ENCODE data around the gene GPC6. TPM values are rescaled to one million over a fixed set of nuclear protein-coding genes. Genes with fewer than 3 reads are reported as not detected.

GPC6 gene
- total RNA-seq, 4 donors from 2014 or later, result 13.7 to 21.7 (median 16.5) TPM

DNA sequence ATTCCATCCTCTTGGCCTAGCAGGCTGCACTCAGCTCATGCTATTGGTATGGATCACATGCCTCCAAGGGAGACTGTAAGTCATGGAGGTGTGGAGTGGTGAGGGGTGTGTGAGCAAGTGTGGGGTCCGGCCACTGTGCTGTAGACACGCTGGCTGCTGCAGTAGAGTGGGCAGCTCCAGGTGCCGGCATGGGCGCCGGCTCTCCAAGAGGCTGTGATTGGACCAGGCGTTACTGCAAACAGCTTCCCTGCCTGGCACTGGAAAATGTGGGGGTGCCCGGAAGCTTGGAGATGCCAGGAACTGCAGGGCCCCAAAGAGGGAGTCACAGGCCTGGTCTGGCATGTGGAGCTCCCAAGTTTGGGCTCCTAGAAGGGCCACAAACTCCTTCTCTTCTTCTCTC is 245.7 kb downstream of the GPC6 start:
- Histone ChIP-seq H3K4me1 (no peaks in the 10 kb centered on the region), H3K9me3 (peaks cover 0 to 18% (median 0%) of the 10 kb centered on the region in 3 donors), H3K36me3 (no peaks in the 10 kb centered on the region), H3K27ac (no peak overlapping the region), H3K4me3 (no peak overlapping the region), H3K27me3 (no peaks in the 10 kb centered on the region)
- no peak for ATAC-seq
- WGBS, 2 donors (ENCODE audit: low coverage in 1 of 2), result 100% methylated on average over 4 of the region's 7 CpGs; no CpG with 5 or more reads in 1 of the 2 donors
- TF ChIP-seq EP300 (IDR thresholded peaks at IDR 0.05) (no peak), POLR2A (IDR thresholded peaks at IDR 0.05) (no peak), POLR2AphosphoS5 (IDR thresholded peaks at IDR 0.05) (no peak)
- TF ChIP-seq, protein P1, sequence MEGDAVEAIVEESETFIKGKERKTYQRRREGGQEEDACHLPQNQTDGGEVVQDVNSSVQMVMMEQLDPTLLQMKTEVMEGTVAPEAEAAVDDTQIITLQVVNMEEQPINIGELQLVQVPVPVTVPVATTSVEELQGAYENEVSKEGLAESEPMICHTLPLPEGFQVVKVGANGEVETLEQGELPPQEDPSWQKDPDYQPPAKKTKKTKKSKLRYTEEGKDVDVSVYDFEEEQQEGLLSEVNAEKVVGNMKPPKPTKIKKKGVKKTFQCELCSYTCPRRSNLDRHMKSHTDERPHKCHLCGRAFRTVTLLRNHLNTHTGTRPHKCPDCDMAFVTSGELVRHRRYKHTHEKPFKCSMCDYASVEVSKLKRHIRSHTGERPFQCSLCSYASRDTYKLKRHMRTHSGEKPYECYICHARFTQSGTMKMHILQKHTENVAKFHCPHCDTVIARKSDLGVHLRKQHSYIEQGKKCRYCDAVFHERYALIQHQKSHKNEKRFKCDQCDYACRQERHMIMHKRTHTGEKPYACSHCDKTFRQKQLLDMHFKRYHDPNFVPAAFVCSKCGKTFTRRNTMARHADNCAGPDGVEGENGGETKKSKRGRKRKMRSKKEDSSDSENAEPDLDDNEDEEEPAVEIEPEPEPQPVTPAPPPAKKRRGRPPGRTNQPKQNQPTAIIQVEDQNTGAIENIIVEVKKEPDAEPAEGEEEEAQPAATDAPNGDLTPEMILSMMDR (IDR thresholded peaks at IDR 0.05), result no peak

DNA sequence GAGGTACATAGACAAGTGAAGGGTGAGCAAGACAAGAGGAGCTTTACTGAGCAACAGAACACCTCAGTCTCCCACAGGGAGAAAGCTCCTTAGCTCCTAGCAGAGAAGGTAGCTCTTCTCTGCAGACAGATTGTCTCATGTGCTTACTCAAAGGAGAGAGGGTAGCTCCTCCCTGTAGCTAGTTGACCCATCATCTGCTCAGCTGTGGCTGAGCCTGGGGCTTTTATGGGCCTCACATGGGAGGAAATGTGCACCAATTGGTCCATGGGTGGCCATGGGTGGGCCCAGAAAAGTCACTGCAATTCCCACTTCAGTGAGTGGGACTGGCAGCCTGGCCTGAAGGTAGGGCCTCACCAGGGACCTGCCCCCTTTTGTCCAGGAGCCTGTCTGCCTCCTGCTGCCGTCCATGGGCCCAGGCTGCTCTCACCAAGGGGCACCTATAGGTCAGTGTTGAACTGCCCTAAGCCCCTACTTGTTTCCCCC is 246.2 kb downstream of the GPC6 start:
- Histone ChIP-seq H3K27me3 (no peaks in the 10 kb centered on the region), H3K36me3 (no peaks in the 10 kb centered on the region), H3K4me3 (no peak overlapping the region), H3K27ac (no peak overlapping the region), H3K9me3 (peaks cover 0 to 18% (median 0%) of the 10 kb centered on the region in 3 donors), H3K4me1 (no peaks in the 10 kb centered on the region)
- 40% methylated on average over 1 of the region's 1 CpG; no CpG with 5 or more reads in 1 of the 2 donors for WGBS, 2 donors (ENCODE audit: low coverage in 1 of 2)
- no peak for ATAC-seq
- no peak for TF ChIP-seq POLR2AphosphoS5 (IDR thresholded peaks at IDR 0.05)
- TF ChIP-seq, protein P1 (IDR thresholded peaks at IDR 0.05), result no peak
- no peak for TF ChIP-seq POLR2A (IDR thresholded peaks at IDR 0.05)
- TF ChIP-seq EP300 (IDR thresholded peaks at IDR 0.05), result no peak

DNA sequence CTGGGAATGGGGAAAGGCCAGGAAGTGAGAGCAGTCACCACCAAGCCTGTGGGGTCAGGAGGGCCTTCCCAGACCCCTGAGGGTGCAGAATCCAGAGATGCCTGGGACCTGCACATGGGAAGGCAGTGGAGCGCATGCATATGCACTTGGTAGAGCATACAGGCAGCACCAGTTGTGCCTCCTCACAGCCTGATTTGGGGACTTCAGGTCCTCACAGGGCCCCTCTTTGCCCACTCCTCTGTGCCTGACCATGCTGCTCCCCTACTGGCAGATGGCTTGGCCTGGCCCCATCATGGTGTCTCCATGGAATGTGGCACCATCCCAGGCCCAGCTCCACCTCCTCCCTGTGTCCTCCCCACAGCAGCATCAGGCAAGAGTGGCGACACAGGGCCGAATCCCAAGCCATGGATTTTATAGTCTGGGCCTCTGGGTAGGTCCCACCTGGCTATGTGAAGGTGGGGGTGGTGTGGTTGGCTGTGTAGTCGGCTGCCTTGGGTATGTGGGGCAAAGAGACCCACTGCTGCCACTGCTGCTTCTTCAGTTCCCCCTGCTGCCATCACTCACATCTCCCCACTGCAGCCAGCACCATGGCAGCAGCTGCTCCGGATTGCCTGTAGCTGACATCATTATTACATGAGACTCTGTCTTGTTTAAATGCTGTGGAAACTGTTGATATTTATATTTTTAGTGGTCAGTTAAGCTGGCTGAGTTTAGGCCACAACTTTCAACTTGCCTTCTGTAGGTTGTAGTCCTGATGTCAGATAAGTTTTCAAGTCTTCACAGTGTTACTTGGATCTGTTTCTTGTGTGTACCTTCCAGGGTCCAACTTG is 247.0 kb downstream of the GPC6 start:
- TF ChIP-seq, protein P1 (IDR thresholded peaks at IDR 0.05), result no peak
- TF ChIP-seq POLR2AphosphoS5 (IDR thresholded peaks at IDR 0.05), result no peak
- no peaks in the 10 kb centered on the region for H3K27me3 ChIP-seq
- H3K4me1 ChIP-seq, result no peaks in the 10 kb centered on the region
- peaks cover 0 to 18% (median 0%) of the 10 kb centered on the region in 3 donors for H3K9me3 ChIP-seq
- no peaks in the 10 kb centered on the region for H3K36me3 ChIP-seq
- H3K4me3 ChIP-seq, result no peak overlapping the region
- WGBS, 2 donors (ENCODE audit: low coverage in 1 of 2), result 29% methylated on average over 1 of the region's 5 CpGs; no CpG with 5 or more reads in 1 of the 2 donors
- no peak overlapping the region for H3K27ac ChIP-seq
- ATAC-seq, result no peak

DNA sequence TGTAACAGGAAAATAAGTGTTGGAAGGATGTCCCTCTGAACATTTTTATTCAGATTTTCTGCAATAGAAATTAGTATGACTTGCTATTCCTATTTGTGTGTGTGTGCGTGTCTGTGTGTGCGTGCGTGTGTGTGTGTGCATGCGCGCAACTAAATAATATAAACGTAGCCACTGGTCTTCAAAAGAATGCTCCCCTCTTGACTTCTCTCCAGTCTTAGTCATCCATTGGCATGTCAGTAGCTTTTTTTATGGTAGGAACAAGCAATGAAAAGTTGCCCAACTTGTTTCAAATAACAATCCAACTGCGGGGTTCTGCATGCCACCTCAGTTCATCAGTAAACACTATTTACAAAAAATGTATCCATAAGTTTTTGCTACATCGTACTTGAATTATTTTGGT is 249.6 kb downstream of the GPC6 start:
- H3K4me3 ChIP-seq, result no peak overlapping the region
- no peak for ATAC-seq
- H3K4me1 ChIP-seq, result no peaks in the 10 kb centered on the region

More for the DNA sequence above, 249.6 kb downstream of the GPC6 start:
- 85 to 87% methylated on average over 8 of the region's 8 CpGs for WGBS, 2 donors (ENCODE audit: low coverage in 1 of 2)
- H3K27me3 ChIP-seq, result no peaks in the 10 kb centered on the region
- H3K36me3 ChIP-seq, result no peaks in the 10 kb centered on the region
- TF ChIP-seq POLR2A (IDR thresholded peaks at IDR 0.05), result no peak
- TF ChIP-seq EP300 (IDR thresholded peaks at IDR 0.05), result no peak
- TF ChIP-seq, protein P1 (IDR thresholded peaks at IDR 0.05), result no peak
- TF ChIP-seq POLR2AphosphoS5 (IDR thresholded peaks at IDR 0.05), result no peak
- H3K27ac ChIP-seq, result no peak overlapping the region
- peaks cover 0 to 11% (median 0%) of the 10 kb centered on the region in 3 donors for H3K9me3 ChIP-seq
